Caco-2 (cell line): Measurements from ENCODE around the gene FHOD3. TPM values are rescaled to one million over a fixed set of nuclear protein-coding genes. Genes with fewer than 3 reads are reported as not detected.

Source experiments
- BruUV-seq: library from RNA; stranded (reverse); fragments of 400-500 nt; replicated peaks from 2 replicates; lab custom pipeline; 2021; lab: Mats Ljungman, UMichigan
- CTCF ChIA-PET: fragments of 300-600 bp; sonication (Branson Sonifier 250); formaldehyde crosslinking; loops from one replicate; lab custom pipeline; 2022; ENCODE audit warnings: antibody characterized with exemption; lab: Charles Lee
- POLR2A ChIA-PET: fragments of 300-600 bp; sonication (Branson Sonifier 250); formaldehyde crosslinking; loops from one replicate; lab custom pipeline; 2022; ENCODE audit warnings: antibody characterized with exemption; lab: Charles Lee
- DNase-seq, 2 experiments: peaks; one replicate each; pipeline versions ENCODE4 v3.0.0 to v3.0.0-alpha.2; 2020 to 2022
- H3K27me3 ChIP-seq: replicated peaks from 2 replicates; pipeline ENCODE4 v1.6.0; 2011; ENCODE audit warnings: low read length; ENCODE audit not compliant: control insufficient read depth, insufficient read depth
- H3K36me3 ChIP-seq: 2 replicates; pipeline ENCODE4 v1.5.1; 2011; ENCODE audit warnings: low read length; ENCODE audit not compliant: control insufficient read depth, insufficient read depth
- H3K4me1 ChIP-seq: fragments of 250-450 bp; sonication (Bioruptor Pico); 2 replicates; pipeline ENCODE4 v1.5.1; 2020; ENCODE audit warnings: mild to moderate bottlenecking
- H3K4me3 ChIP-seq: 2 replicates; pipeline ENCODE4 v1.5.1; 2011; ENCODE audit warnings: low read depth, mild to moderate bottlenecking, control low read depth, low read length
- H3K9me3 ChIP-seq: fragments of 250-450 bp; sonication (Bioruptor Pico); 2 replicates; pipeline ENCODE4 v1.5.1; 2020; ENCODE audit warnings: mild to moderate bottlenecking, moderate library complexity
- H3K27ac Mint-ChIP-seq: one replicate; pipeline ENCODE4 v1.8.0; 2022; ENCODE audit warnings: mixed read lengths; ENCODE audit not compliant: unreplicated experiment
- H3K27me3 Mint-ChIP-seq: one replicate; pipeline ENCODE4 v1.8.0; 2022; ENCODE audit warnings: mixed read lengths; ENCODE audit not compliant: insufficient read depth, unreplicated experiment
- H3K36me3 Mint-ChIP-seq: one replicate; pipeline ENCODE4 v1.8.0; 2022; ENCODE audit warnings: mild to moderate bottlenecking, mixed read lengths; ENCODE audit not compliant: insufficient read depth, unreplicated experiment
- H3K4me1 Mint-ChIP-seq: one replicate; pipeline ENCODE4 v1.8.0; 2022; ENCODE audit warnings: low read depth, mixed read lengths; ENCODE audit not compliant: unreplicated experiment
- H3K4me3 Mint-ChIP-seq: one replicate; pipeline ENCODE4 v1.8.0; 2022; ENCODE audit warnings: mild to moderate bottlenecking, moderate library complexity, mixed read lengths; ENCODE audit not compliant: unreplicated experiment
- H3K9me3 Mint-ChIP-seq: one replicate; pipeline ENCODE4 v1.8.0; 2022; ENCODE audit warnings: mixed read lengths; ENCODE audit not compliant: unreplicated experiment
- intact Hi-C: fragments of 100-400 bp; cut with micrococcal nuclease; formaldehyde crosslinking; loops from one replicate; pipeline ENCODE4 v1.10.0; 2022; ENCODE audit not compliant: unreplicated experiment
- total RNA-seq: library from RNA; stranded (reverse); gene quantifications from 2 replicates; pipeline ENCODE4 v1.2.3, GENCODE V29; 2022
- TF ChIP-seq, protein P1 (sequence below), 2 experiments: fragments of 200-600 bp in 1 of 2; IDR thresholded peaks; 1 replicate in 1 of 2; 2 replicates in 1 of 2; pipeline versions ENCODE4 v1.5.1 to v1.8.0; 2011 to 2022; ENCODE audit warnings: antibody characterized with exemption in 1 of 2, control low read depth in 1 of 2, inconsistent platforms in 1 of 2, low read depth in 1 of 2, low read length in 1 of 2, mild to moderate bottlenecking in 1 of 2, moderate library complexity in 1 of 2; ENCODE audit not compliant: insufficient read depth in 1 of 2, severe bottlenecking in 1 of 2, unreplicated experiment in 1 of 2

Gene FHOD3
- total RNA-seq, 1 experiment from 2014 or later, result not detected

DNA sequence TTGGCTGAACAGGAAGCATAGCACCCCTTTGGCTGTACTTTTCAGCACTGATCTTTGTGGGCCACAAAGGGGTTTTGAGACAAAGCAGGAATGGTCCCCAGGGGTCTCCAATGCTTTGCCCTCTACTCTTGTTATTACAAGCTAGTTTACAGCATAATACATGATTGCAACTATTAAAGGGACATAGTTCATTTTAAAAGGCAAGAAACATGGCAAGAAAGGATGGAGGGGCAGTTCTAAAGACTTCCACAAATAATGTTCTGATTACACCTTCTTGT is 196.6 kb downstream of the FHOD3 start:
- no TSS peak for BruUV-seq
- CTCF ChIA-PET, result no interaction called here

DNA sequence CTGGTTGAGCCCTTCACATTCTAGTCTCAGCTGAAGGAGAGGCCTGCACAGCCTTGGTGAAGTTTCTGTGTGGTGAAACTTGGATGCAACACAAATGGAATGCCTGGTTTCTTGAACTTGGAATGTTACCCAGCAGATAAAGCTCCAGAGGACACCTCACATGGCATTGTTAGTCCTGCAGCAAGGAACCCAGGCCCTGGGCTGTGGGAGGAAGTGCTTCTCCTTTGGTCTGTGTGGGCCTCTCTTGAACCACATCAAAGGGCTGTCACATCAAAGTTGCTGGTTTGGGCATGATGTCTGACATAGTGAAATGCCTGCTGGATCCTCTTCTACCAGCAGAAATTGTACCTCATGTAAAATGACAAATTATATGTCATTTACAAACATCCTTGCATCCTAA is 198.5 kb downstream of the FHOD3 start:
- Mint-ChIP-seq H3K4me3 (no peak overlapping the region), H3K9me3 (no peaks in the 10 kb centered on the region), H3K4me1 (peaks cover 6% of the 10 kb centered on the region), H3K27ac (no peak overlapping the region), H3K36me3 (no peaks in the 10 kb centered on the region), H3K27me3 (peaks cover 3% of the 10 kb centered on the region)
- POLR2A ChIA-PET, result no interaction called here
- no peaks in the 10 kb centered on the region for H3K27me3 ChIP-seq
- TF ChIP-seq, protein P1, sequence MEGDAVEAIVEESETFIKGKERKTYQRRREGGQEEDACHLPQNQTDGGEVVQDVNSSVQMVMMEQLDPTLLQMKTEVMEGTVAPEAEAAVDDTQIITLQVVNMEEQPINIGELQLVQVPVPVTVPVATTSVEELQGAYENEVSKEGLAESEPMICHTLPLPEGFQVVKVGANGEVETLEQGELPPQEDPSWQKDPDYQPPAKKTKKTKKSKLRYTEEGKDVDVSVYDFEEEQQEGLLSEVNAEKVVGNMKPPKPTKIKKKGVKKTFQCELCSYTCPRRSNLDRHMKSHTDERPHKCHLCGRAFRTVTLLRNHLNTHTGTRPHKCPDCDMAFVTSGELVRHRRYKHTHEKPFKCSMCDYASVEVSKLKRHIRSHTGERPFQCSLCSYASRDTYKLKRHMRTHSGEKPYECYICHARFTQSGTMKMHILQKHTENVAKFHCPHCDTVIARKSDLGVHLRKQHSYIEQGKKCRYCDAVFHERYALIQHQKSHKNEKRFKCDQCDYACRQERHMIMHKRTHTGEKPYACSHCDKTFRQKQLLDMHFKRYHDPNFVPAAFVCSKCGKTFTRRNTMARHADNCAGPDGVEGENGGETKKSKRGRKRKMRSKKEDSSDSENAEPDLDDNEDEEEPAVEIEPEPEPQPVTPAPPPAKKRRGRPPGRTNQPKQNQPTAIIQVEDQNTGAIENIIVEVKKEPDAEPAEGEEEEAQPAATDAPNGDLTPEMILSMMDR (IDR thresholded peaks at IDR 0.05; ENCODE audit: insufficient read depth in 1 of 2, low read depth in 1 of 2, low read length in 1 of 2, severe bottlenecking in 1 of 2, unreplicated experiment in 1 of 2), result no peak
- intact Hi-C loops, result no loop called here
- no peak for DNase-seq
- CTCF ChIA-PET, result no interaction called here
- no peaks in the 10 kb centered on the region for H3K9me3 ChIP-seq
- no peak overlapping the region for H3K4me3 ChIP-seq
- no peaks in the 10 kb centered on the region for H3K36me3 ChIP-seq
- BruUV-seq, result no TSS peak
- H3K4me1 ChIP-seq, result no peaks in the 10 kb centered on the region

More for the DNA sequence above, 196.6 kb downstream of the FHOD3 start:
- Histone ChIP-seq H3K36me3 (no peaks in the 10 kb centered on the region), H3K27me3 (no peaks in the 10 kb centered on the region), H3K4me3 (no peak overlapping the region), H3K9me3 (no peaks in the 10 kb centered on the region), H3K4me1 (no peaks in the 10 kb centered on the region)
- no peak overlapping the region for H3K4me3 Mint-ChIP-seq
- no peak for DNase-seq
- H3K9me3 Mint-ChIP-seq, result no peaks in the 10 kb centered on the region
- no peaks in the 10 kb centered on the region for H3K36me3 Mint-ChIP-seq
- peaks cover 6% of the 10 kb centered on the region for H3K4me1 Mint-ChIP-seq
- POLR2A ChIA-PET, result no interaction called here
- no peak overlapping the region for H3K27ac Mint-ChIP-seq
- intact Hi-C loops, result no loop called here
- peaks cover 3% of the 10 kb centered on the region for H3K27me3 Mint-ChIP-seq
- TF ChIP-seq, protein P1 (IDR thresholded peaks at IDR 0.05; ENCODE audit: insufficient read depth in 1 of 2, low read depth in 1 of 2, low read length in 1 of 2, severe bottlenecking in 1 of 2, unreplicated experiment in 1 of 2), result no peak

DNA sequence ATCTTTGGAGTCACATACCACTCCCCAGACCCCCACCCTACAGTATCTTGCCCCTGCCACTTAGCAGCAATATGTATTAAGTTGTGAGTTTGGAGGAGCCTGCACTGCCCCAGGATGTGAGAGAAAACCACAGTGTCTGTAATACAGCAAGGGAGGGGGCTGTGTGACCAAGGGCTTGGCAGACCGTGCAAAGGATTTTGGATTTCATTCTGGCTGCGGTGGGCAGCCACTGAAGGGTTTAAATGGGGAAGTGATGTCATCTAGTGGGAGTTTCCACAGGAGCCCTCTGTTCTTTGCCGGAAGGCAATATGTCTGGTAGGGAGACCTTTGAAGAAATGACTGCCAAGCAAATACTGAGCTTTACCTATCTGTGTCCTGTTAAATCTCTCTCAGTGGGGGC is 202.4 kb downstream of the FHOD3 start:
- no peaks in the 10 kb centered on the region for H3K36me3 ChIP-seq
- H3K4me3 ChIP-seq, result no peak overlapping the region
- Mint-ChIP-seq H3K27me3 (no peaks in the 10 kb centered on the region), H3K9me3 (no peaks in the 10 kb centered on the region), H3K27ac (no peak overlapping the region), H3K4me3 (no peak overlapping the region), H3K36me3 (no peaks in the 10 kb centered on the region), H3K4me1 (no peaks in the 10 kb centered on the region)
- TF ChIP-seq, protein P1 (IDR thresholded peaks at IDR 0.05; ENCODE audit: insufficient read depth in 1 of 2, low read depth in 1 of 2, low read length in 1 of 2, severe bottlenecking in 1 of 2, unreplicated experiment in 1 of 2), result no peak
- no TSS peak for BruUV-seq
- no peaks in the 10 kb centered on the region for H3K9me3 ChIP-seq
- H3K4me1 ChIP-seq, result no peaks in the 10 kb centered on the region
- ChIA-PET CTCF (no interaction called here), POLR2A (no interaction called here)
- intact Hi-C loops, result no loop called here
- H3K27me3 ChIP-seq, result no peaks in the 10 kb centered on the region
- no peak for DNase-seq
